K562 (cell line): Measurements from ENCODE around the gene SORL1-AS1.

Experiments used
- EZH2 ChIP-seq: IDR thresholded peaks from 2 replicates; pipeline ENCODE4 v1.6.1; 2012; ENCODE audit warnings: low read depth, mild to moderate bottlenecking, inconsistent platforms, low read length, borderline replicate concordance
- MAZ ChIP-seq, 2 experiments: fragments of 450-650 bp in 1 of 2; sonication (generic) in 1 of 2; formaldehyde crosslinking; IDR thresholded peaks in 1 of 2; conservative IDR thresholded peaks in 1 of 2; 2 replicates each; pipeline versions ENCODE4 v1.4.0 to v1.5.0; 2020; ENCODE audit warnings: mild to moderate bottlenecking in 1 of 2, missing genetic modification reagents in 1 of 2
- POLR2A ChIP-seq: fragments of 450-650 bp; conservative IDR thresholded peaks from 2 replicates; pipeline ENCODE4 v1.6.1; 2016
- POLR2AphosphoS2 ChIP-seq: IDR thresholded peaks from 2 replicates; pipeline ENCODE4 v1.6.1; 2012; ENCODE audit warnings: low read length, improper control_type of control experiment
- POLR2H ChIP-seq: IDR thresholded peaks from 2 replicates; pipeline ENCODE4 v1.6.1; 2016; ENCODE audit warnings: missing genetic modification characterization, low read depth, mild to moderate bottlenecking, control low read depth, missing compliant biosample characterization, moderate library complexity
- TBL1XR1 ChIP-seq, 2 experiments: IDR thresholded peaks; 2 replicates each; pipeline ENCODE4 v1.6.1; 2012; ENCODE audit warnings: improper control_type of control experiment in 2 of 2, low read length in 2 of 2, mild to moderate bottlenecking in 1 of 2
- XRCC4 ChIP-seq: IDR thresholded peaks from one replicate; pipeline ENCODE4 v1.6.1; 2011; ENCODE audit not compliant: insufficient read depth, insufficient read length; ENCODE audit errors: extremely low read depth
- ZNF232 ChIP-seq: sonication (generic); formaldehyde crosslinking; IDR thresholded peaks from 2 replicates; pipeline ENCODE4 v1.8.0; 2022; ENCODE audit warnings: mild to moderate bottlenecking, missing genetic modification reagents
- ZNF311 ChIP-seq: fragments of 250-450 bp; sonication (Bioruptor Pico); IDR thresholded peaks from 2 replicates; pipeline ENCODE4 v1.4.0; 2020; ENCODE audit warnings: mild to moderate bottlenecking, moderate library complexity
- TF ChIP-seq, protein P1 (sequence below): sonication (generic); formaldehyde crosslinking; IDR thresholded peaks from 2 replicates; pipeline ENCODE4 v1.8.0; 2022; ENCODE audit warnings: missing genetic modification reagents, mild to moderate bottlenecking, borderline replicate concordance
- TF ChIP-seq, protein P2 (sequence below), 2 experiments: fragments of 450-650 bp in 1 of 2; sonication (generic) in 1 of 2; formaldehyde crosslinking in 1 of 2; IDR thresholded peaks; 2 replicates each; pipeline versions ENCODE4 v1.7.1 to v1.9.0; 2016 to 2022; ENCODE audit warnings: inconsistent platforms in 1 of 2, mild to moderate bottlenecking in 1 of 2, missing genetic modification reagents in 1 of 2
- TF ChIP-seq, protein P3 (sequence below), 3 experiments: IDR thresholded peaks in 2 of 3; conservative IDR thresholded peaks in 1 of 3; 2 replicates each; pipeline ENCODE4 v1.5.1; 2011 to 2012; ENCODE audit warnings: low read length in 3 of 3, mild to moderate bottlenecking in 3 of 3, control low read depth in 2 of 3, improper control_type of control experiment in 1 of 3, inconsistent platforms in 1 of 3, low read depth in 1 of 3, mixed read lengths in 1 of 3, moderate library complexity in 1 of 3; ENCODE audit not compliant: insufficient read depth in 2 of 3
- TF ChIP-seq, protein P4 (sequence below): fragments of 450-650 bp; formaldehyde crosslinking; IDR thresholded peaks from 2 replicates; pipeline ENCODE4 v1.4.0; 2022; ENCODE audit warnings: missing genetic modification characterization
- TF ChIP-seq, protein P5 (sequence below): sonication (generic); formaldehyde crosslinking; IDR thresholded peaks from 2 replicates; pipeline ENCODE4 v1.9.0; 2022; ENCODE audit warnings: mild to moderate bottlenecking, missing genetic modification reagents

DNA sequence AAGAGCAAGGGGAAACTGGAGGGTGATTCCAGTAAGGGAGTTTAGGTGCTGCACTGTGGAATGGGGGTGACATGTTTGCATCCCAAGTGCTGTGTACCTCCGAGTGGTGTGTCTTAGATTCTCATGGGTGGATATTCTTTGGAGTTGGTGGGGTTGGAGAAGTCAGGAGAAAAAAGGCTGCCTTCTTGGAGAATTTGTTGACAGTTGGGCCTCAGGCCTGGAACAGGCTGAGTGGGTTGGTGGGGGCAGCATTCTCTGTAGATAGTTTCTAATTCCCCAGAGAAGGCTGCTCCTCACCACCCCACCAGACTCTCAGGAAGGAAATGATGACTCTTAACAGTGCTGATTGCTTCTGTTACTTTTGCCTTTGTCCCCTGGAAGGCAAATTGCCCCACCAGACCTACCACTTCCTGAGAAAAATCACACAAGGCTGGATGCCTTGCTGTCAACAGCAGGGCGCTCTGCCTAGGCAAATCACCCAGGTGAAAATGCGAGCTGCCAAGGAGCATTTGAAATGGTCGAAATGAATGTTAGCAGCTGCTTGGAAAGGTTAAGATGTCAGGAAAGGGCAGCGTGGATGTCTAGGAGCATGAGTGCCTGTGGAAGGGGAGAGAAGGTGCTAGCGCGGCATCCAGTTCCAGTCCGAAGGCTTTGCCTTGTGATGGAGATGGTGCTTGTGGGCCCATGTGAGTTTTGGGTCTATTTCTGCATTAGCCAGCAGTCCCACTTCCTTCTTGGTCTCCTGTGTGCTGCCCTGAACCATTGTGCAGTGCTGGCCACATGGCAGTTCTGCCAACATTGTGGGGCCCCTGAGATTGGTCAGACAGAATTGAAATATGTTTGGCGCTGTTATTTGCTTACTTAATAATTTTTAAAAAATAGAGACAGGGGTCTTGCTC is 29.7 kb upstream of the SORL1-AS1 start:
- no peak for TF ChIP-seq POLR2A
- TF ChIP-seq EZH2: no peak
- TF ChIP-seq, protein P1, sequence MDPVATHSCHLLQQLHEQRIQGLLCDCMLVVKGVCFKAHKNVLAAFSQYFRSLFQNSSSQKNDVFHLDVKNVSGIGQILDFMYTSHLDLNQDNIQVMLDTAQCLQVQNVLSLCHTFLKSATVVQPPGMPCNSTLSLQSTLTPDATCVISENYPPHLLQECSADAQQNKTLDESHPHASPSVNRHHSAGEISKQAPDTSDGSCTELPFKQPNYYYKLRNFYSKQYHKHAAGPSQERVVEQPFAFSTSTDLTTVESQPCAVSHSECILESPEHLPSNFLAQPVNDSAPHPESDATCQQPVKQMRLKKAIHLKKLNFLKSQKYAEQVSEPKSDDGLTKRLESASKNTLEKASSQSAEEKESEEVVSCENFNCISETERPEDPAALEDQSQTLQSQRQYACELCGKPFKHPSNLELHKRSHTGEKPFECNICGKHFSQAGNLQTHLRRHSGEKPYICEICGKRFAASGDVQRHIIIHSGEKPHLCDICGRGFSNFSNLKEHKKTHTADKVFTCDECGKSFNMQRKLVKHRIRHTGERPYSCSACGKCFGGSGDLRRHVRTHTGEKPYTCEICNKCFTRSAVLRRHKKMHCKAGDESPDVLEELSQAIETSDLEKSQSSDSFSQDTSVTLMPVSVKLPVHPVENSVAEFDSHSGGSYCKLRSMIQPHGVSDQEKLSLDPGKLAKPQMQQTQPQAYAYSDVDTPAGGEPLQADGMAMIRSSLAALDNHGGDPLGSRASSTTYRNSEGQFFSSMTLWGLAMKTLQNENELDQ (CRISPR knock-in tag): no peak
- no peak for TF ChIP-seq ZNF311 (CRISPR knock-in tag)
- no peak for TF ChIP-seq MAZ (CRISPR knock-in tag; conservative IDR thresholded peaks at IDR 0.05 in 1 of 2, IDR thresholded peaks at IDR 0.05 in 1 of 2)
- TF ChIP-seq, protein P2, sequence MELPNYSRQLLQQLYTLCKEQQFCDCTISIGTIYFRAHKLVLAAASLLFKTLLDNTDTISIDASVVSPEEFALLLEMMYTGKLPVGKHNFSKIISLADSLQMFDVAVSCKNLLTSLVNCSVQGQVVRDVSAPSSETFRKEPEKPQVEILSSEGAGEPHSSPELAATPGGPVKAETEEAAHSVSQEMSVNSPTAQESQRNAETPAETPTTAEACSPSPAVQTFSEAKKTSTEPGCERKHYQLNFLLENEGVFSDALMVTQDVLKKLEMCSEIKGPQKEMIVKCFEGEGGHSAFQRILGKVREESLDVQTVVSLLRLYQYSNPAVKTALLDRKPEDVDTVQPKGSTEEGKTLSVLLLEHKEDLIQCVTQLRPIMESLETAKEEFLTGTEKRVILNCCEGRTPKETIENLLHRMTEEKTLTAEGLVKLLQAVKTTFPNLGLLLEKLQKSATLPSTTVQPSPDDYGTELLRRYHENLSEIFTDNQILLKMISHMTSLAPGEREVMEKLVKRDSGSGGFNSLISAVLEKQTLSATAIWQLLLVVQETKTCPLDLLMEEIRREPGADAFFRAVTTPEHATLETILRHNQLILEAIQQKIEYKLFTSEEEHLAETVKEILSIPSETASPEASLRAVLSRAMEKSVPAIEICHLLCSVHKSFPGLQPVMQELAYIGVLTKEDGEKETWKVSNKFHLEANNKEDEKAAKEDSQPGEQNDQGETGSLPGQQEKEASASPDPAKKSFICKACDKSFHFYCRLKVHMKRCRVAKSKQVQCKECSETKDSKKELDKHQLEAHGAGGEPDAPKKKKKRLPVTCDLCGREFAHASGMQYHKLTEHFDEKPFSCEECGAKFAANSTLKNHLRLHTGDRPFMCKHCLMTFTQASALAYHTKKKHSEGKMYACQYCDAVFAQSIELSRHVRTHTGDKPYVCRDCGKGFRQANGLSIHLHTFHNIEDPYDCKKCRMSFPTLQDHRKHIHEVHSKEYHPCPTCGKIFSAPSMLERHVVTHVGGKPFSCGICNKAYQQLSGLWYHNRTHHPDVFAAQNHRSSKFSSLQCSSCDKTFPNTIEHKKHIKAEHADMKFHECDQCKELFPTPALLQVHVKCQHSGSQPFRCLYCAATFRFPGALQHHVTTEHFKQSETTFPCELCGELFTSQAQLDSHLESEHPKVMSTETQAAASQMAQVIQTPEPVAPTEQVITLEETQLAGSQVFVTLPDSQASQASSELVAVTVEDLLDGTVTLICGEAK (IDR thresholded peaks at IDR 0.05): no peak
- TF ChIP-seq, protein P2 (CRISPR knock-in tag; IDR thresholded peaks at IDR 0.05): no peak
- no peak for TF ChIP-seq XRCC4
- no peak for TF ChIP-seq POLR2H (tag)
- TF ChIP-seq, protein P3, sequence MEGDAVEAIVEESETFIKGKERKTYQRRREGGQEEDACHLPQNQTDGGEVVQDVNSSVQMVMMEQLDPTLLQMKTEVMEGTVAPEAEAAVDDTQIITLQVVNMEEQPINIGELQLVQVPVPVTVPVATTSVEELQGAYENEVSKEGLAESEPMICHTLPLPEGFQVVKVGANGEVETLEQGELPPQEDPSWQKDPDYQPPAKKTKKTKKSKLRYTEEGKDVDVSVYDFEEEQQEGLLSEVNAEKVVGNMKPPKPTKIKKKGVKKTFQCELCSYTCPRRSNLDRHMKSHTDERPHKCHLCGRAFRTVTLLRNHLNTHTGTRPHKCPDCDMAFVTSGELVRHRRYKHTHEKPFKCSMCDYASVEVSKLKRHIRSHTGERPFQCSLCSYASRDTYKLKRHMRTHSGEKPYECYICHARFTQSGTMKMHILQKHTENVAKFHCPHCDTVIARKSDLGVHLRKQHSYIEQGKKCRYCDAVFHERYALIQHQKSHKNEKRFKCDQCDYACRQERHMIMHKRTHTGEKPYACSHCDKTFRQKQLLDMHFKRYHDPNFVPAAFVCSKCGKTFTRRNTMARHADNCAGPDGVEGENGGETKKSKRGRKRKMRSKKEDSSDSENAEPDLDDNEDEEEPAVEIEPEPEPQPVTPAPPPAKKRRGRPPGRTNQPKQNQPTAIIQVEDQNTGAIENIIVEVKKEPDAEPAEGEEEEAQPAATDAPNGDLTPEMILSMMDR (IDR thresholded peaks at IDR 0.05 in 2 of 3, conservative IDR thresholded peaks at IDR 0.05 in 1 of 3; ENCODE audit: insufficient read depth in 2 of 3, low read depth in 1 of 3, low read length in 3 of 3): no peak
- TF ChIP-seq, protein P4, sequence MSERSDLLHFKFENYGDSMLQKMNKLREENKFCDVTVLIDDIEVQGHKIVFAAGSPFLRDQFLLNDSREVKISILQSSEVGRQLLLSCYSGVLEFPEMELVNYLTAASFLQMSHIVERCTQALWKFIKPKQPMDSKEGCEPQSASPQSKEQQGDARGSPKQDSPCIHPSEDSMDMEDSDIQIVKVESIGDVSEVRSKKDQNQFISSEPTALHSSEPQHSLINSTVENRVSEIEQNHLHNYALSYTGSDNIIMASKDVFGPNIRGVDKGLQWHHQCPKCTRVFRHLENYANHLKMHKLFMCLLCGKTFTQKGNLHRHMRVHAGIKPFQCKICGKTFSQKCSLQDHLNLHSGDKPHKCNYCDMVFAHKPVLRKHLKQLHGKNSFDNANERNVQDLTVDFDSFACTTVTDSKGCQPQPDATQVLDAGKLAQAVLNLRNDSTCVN (CRISPR knock-in tag): no peak
- no peak for TF ChIP-seq POLR2AphosphoS2
- no peak for TF ChIP-seq TBL1XR1 (IDR thresholded peaks at IDR 0.05; ENCODE audit: low read length in 2 of 2)
- TF ChIP-seq, protein P5, sequence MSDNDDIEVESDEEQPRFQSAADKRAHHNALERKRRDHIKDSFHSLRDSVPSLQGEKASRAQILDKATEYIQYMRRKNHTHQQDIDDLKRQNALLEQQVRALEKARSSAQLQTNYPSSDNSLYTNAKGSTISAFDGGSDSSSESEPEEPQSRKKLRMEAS (CRISPR knock-in tag): no peak
- no peak for TF ChIP-seq ZNF232 (CRISPR knock-in tag)
